Smooth muscle cell of the coronary artery (primary cell): ENCODE results near the gene TTC33. TPM values are rescaled to one million over a fixed set of nuclear protein-coding genes. Genes with fewer than 3 reads are reported as not detected.

Source experiments
- total RNA-seq: library from RNA; depleted of rRNA; stranded (reverse); fragments of >200 nt; gene quantifications from 2 replicates; pipeline ENCODE4 v1.2.3, GENCODE V29; 2014; ENCODE audit warnings: low replicate concordance

The TTC33 gene
- total RNA-seq = 5.4 and 14.9 TPM in 2 replicates

GRCh38 chr5:40755407-40756365 lies at the start of gene TTC33:
Gene TTC33, minus strand, starts transcription at chr5:40755961. Its CDS starts 8,943 bp downstream, at chr5:40747018.

GRCh38 chr5:40798012-40798800 lies 42.4 kb upstream of the TTC33 start, which contains the start of gene PRKAA1:
Gene PRKAA1, minus strand, starts transcription at chr5:40798374. Its CDS starts 185 bp downstream, at chr5:40798189.

GRCh38 chr5:40679913-40680681 lies 75.7 kb downstream of the TTC33 start, which contains the start of gene PTGER4:
Gene PTGER4, plus strand, starts transcription at chr5:40679915. Its CDS starts 1,079 bp downstream, at chr5:40680994.

Other genes with a start within 250 kb of the TTC33 start
- gene PTGER4, start 76.0 kb downstream of the TTC33 start, total RNA-seq = 2.6 and 8.7 TPM in 2 replicates
- 79.7 and 96.5 TPM in 2 replicates for gene PRKAA1, start 42.4 kb upstream of the TTC33 start, total RNA-seq
- 3,319 and 4,681 TPM in 2 replicates for gene RPL37, start 79.3 kb upstream of the TTC33 start, total RNA-seq
- gene CARD6, start 85.4 kb upstream of the TTC33 start, total RNA-seq = 8.9 and 11.7 TPM in 2 replicates
- gene C7, start 153.5 kb upstream of the TTC33 start, total RNA-seq = 15.8 and 132 TPM in 2 replicates